Measurements from ENCODE around the gene MCEMP1. TPM values are rescaled to one million over a fixed set of nuclear protein-coding genes. Genes with fewer than 3 reads are reported as not detected.

MCEMP1 gene
- total RNA-seq, 1 donor from 2014 or later = not detected

DNA sequence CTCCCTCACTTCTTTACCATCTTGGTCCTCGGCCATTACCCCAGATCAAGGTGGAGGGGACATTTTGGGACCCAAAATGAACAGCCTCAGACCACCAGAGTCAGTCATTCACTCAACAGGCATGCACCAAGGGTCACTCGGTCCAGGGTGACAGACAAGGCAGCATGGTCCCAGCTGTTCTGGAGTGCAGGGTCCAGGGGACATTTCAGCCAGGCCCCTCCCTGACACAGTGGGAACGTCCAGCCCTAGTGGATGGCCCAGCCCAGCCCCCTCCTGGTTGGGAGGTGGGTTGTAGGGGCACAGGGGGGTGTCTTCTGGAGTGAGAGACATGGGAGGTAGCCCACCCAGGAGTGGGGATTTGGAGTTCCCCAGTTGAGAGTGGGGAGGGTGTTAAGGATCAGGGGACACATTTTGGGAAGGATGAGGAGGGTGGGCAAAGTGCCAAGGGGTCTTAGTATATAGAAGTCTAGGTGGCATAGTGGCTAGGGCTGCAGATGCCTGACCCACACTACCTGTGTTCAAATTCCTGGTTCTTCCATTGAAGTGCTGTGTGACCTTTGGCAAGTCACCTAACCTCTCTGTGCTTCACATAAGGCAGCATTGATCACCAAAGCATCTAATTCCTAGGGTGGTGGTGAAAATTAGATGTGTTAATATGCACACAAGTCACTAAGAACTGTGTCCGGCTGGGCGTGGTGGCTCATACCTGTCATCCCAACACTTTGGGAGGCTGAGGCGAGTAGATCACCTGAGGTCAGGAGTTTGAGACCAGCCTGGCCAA, 27.6 kb downstream of the MCEMP1 start:
- no peak overlapping the region for H3K27ac Mint-ChIP-seq (ENCODE audit: unreplicated experiment)
- H3K27me3 Mint-ChIP-seq (ENCODE audit: low read depth) = peaks cover 24% of the 10 kb centered on the region
- TF ChIP-seq, protein P1, sequence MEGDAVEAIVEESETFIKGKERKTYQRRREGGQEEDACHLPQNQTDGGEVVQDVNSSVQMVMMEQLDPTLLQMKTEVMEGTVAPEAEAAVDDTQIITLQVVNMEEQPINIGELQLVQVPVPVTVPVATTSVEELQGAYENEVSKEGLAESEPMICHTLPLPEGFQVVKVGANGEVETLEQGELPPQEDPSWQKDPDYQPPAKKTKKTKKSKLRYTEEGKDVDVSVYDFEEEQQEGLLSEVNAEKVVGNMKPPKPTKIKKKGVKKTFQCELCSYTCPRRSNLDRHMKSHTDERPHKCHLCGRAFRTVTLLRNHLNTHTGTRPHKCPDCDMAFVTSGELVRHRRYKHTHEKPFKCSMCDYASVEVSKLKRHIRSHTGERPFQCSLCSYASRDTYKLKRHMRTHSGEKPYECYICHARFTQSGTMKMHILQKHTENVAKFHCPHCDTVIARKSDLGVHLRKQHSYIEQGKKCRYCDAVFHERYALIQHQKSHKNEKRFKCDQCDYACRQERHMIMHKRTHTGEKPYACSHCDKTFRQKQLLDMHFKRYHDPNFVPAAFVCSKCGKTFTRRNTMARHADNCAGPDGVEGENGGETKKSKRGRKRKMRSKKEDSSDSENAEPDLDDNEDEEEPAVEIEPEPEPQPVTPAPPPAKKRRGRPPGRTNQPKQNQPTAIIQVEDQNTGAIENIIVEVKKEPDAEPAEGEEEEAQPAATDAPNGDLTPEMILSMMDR (IDR thresholded peaks at IDR 0.05) = no peak
- H3K36me3 Mint-ChIP-seq (ENCODE audit: low read depth) = no peaks in the 10 kb centered on the region
- H3K4me1 Mint-ChIP-seq (ENCODE audit: low read depth) = no peaks in the 10 kb centered on the region
- H3K9me3 Mint-ChIP-seq (ENCODE audit: low read depth) = no peaks in the 10 kb centered on the region
- H3K4me3 Mint-ChIP-seq (ENCODE audit: unreplicated experiment) = no peak overlapping the region
- DNase-seq (ENCODE audit: low spot score) = no peak

DNA sequence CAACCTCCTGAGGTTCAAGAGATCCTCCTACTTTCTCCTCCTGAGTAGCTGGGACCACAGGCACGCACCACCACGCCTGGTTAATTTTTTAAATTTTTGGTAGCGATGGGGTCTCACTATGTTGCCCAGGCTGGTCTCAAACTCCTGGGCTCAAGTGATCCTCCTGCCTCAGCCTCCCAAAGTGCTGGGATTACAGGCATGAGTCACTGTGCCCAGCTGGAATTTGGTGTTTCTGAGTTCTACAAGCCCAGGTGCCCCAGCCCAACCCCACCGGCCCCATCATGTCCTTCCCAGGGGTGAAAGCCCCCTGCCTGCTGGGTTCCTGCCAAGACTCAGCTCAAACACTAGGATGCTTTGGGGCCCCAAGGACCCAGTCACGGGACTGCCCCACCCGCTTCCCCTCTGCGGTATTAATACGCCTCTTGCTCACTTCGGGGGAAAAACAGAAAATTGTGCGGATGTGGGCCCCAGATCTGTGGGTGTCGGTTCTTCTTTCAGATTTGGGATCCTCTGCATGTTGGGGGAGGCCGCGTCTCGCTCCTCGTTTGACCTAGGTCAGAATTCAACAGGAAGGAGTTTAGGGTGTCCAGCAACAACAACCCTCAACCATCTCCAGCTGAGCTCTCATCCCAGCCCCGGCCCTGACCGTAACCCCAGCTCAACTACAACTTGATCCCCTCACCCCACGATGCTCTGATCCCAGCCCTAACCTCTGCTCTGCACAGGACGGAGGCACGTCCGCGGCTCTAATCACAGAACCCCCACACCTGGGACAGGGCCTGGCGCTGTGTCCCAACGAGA, 28.7 kb downstream of the MCEMP1 start:
- Mint-ChIP-seq H3K27ac (ENCODE audit: unreplicated experiment) (no peak overlapping the region), H3K36me3 (ENCODE audit: low read depth) (no peaks in the 10 kb centered on the region), H3K4me3 (ENCODE audit: unreplicated experiment) (no peak overlapping the region), H3K9me3 (ENCODE audit: low read depth) (no peaks in the 10 kb centered on the region), H3K27me3 (ENCODE audit: low read depth) (peaks cover 21% of the 10 kb centered on the region), H3K4me1 (ENCODE audit: low read depth) (no peaks in the 10 kb centered on the region)
- DNase-seq (ENCODE audit: low spot score) = no peak
- TF ChIP-seq, protein P1 (IDR thresholded peaks at IDR 0.05) = no peak

GRCh38 chr19:7706188-7706954, 29.5 kb downstream of the MCEMP1 start:
- Mint-ChIP-seq H3K36me3 (ENCODE audit: low read depth) (no peaks in the 10 kb centered on the region), H3K27me3 (ENCODE audit: low read depth) (peaks cover 21% of the 10 kb centered on the region), H3K4me1 (ENCODE audit: low read depth) (no peaks in the 10 kb centered on the region), H3K9me3 (ENCODE audit: low read depth) (no peaks in the 10 kb centered on the region), H3K27ac (ENCODE audit: unreplicated experiment) (no peak overlapping the region), H3K4me3 (ENCODE audit: unreplicated experiment) (no peak overlapping the region)
- TF ChIP-seq, protein P1 (IDR thresholded peaks at IDR 0.05) = no peak
- DNase-seq (ENCODE audit: low spot score) = no peak

DNA sequence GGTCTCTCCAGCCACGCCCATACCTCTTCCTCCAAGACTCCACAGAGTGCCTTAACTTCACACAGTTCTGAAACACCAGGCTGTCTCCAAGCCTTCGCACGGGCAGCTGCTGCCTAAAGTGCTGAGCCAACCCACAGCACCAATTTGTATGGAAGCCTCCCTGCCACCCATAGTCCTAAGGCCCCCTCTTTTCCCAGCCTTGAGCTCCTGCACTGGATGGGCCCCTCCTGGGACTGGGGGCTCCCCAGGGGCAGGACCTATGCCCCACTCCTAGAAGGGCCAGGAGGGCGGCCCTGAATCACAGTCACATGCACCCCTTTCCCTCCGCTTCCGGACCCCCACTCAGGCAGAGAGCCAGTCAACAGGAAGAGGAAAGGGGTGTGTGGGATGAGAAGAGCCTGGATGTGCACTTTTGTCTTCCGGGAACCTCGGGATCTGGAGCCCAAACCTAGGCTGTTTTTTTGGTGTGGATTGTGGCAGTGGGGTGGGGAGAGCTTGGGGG, 30.1 kb downstream of the MCEMP1 start:
- Mint-ChIP-seq H3K4me3 (ENCODE audit: unreplicated experiment) (no peak overlapping the region), H3K27ac (ENCODE audit: unreplicated experiment) (no peak overlapping the region), H3K9me3 (ENCODE audit: low read depth) (no peaks in the 10 kb centered on the region)

More for the DNA sequence above, 30.1 kb downstream of the MCEMP1 start:
- DNase-seq (ENCODE audit: low spot score) = no peak
- peaks cover 20% of the 10 kb centered on the region for H3K27me3 Mint-ChIP-seq (ENCODE audit: low read depth)
- TF ChIP-seq, protein P1 (IDR thresholded peaks at IDR 0.05) = no peak
- no peaks in the 10 kb centered on the region for H3K4me1 Mint-ChIP-seq (ENCODE audit: low read depth)
- no peaks in the 10 kb centered on the region for H3K36me3 Mint-ChIP-seq (ENCODE audit: low read depth)

Measured in chondrocyte (in vitro differentiated cells).